ENCODE results near the gene KLHL29. TPM values are rescaled to one million over a fixed set of nuclear protein-coding genes. Genes with fewer than 3 reads are reported as not detected.

KLHL29 gene
- total and polyA plus RNA-seq, 9 donors: 3.0 to 6.6 (median 3.9) TPM

DNA sequence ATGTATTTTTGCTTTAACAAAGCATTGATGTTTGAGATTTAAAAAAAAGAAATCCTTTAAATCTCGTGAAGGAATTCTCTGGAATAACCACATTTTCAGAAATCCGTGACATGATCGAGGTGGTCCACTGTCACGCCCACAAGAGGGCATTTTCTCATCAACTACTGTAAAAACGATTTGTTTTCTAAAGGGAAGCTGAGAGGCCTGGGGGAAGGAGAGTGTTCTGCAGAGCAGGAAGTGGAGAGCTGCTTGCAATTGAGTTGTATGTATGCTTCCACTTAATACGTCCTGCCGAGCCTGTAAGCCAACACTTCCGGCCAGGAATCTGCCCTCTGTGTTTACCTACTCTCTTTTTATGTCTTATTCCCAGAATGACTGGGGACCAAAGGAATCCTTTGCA lies 19.4 kb downstream of the KLHL29 start:
- no peaks in the 10 kb centered on the region for H3K36me3 ChIP-seq
- intact Hi-C loops (cut with DNase I): no loop called here
- H3K4me3 ChIP-seq: no peak overlapping the region
- no peaks in the 10 kb centered on the region for H3K9me3 ChIP-seq
- H3K27ac ChIP-seq: peak overlapping the region in 1 of 2 donors; percentile 13
- H3K27me3 ChIP-seq: no peaks in the 10 kb centered on the region
- WGBS, 3 donors: 2 to 4% (median 2%) methylated on average over 8 of the region's 8 CpGs
- TF ChIP-seq EP300 (IDR thresholded peaks at IDR 0.05): no peak
- TF ChIP-seq, protein P1, sequence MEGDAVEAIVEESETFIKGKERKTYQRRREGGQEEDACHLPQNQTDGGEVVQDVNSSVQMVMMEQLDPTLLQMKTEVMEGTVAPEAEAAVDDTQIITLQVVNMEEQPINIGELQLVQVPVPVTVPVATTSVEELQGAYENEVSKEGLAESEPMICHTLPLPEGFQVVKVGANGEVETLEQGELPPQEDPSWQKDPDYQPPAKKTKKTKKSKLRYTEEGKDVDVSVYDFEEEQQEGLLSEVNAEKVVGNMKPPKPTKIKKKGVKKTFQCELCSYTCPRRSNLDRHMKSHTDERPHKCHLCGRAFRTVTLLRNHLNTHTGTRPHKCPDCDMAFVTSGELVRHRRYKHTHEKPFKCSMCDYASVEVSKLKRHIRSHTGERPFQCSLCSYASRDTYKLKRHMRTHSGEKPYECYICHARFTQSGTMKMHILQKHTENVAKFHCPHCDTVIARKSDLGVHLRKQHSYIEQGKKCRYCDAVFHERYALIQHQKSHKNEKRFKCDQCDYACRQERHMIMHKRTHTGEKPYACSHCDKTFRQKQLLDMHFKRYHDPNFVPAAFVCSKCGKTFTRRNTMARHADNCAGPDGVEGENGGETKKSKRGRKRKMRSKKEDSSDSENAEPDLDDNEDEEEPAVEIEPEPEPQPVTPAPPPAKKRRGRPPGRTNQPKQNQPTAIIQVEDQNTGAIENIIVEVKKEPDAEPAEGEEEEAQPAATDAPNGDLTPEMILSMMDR (IDR thresholded peaks at IDR 0.05): peak in 1 of 3 donors; percentile 50
- H3K4me1 ChIP-seq (ENCODE audit: insufficient read depth): peaks cover 1% of the 10 kb centered on the region
- peak; percentile 36 to 48 (median 42) for DNase-seq

DNA sequence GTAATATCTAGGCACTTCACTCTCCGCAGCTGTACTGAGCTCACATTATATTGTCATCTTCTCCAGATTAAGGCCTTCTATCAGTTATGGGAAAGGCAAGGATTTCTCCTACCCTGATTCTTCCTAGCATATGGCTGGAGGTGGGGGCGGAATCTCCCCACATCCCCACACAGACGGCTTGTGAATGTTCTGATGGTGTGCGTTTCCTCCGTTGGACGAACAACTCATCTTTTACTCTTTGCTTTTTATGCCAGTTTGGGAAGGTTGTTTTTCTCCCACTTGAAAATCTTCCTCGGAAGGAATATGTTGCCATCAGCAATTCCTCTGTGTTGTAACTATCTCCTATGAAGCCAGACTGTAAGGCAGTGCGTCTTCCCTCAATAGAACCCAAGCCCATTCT lies 24.3 kb downstream of the KLHL29 start:
- intact Hi-C loops (cut with DNase I): loop anchor here in 1 of 4 donors (5.0 kb wide), 1 partner anchor 257 kb away; no protein-coding TSS in a partner anchor
- H3K27ac ChIP-seq: no peak overlapping the region
- H3K4me3 ChIP-seq: no peak overlapping the region
- H3K9me3 ChIP-seq: no peaks in the 10 kb centered on the region
- no peaks in the 10 kb centered on the region for H3K4me1 ChIP-seq (ENCODE audit: insufficient read depth)
- no peak for DNase-seq
- 94 to 97% (median 95%) methylated on average over 8 of the region's 8 CpGs for WGBS, 3 donors
- H3K27me3 ChIP-seq: no peaks in the 10 kb centered on the region
- no peak for TF ChIP-seq EP300 (IDR thresholded peaks at IDR 0.05)
- TF ChIP-seq, protein P1 (IDR thresholded peaks at IDR 0.05): no peak
- TF ChIP-seq POLR2A (IDR thresholded peaks at IDR 0.05): no peak
- H3K36me3 ChIP-seq: no peaks in the 10 kb centered on the region

DNA sequence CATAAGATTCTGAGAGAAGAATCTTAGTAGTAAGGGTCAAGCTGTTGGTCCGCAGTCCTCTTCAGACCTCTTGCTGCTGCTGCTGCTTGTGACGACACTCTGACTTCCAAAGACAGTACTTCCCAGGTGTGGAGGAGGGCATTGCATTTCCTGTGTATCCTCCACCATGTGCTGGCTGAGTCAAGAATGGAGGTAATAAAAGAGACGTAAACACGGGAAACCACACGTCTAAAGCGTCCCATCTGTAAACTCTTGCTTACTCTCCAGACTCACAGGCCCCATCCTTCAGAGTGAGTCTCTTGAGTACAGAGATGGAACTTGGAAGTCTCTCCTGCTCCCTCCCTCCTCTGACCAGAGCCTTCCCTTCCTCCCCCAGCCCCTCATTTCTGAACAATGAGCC lies 25.6 kb downstream of the KLHL29 start:
- 90 to 92% (median 90%) methylated on average over 6 of the region's 6 CpGs for WGBS, 3 donors
- no peak overlapping the region for H3K27ac ChIP-seq
- DNase-seq: no peak
- no peaks in the 10 kb centered on the region for H3K4me1 ChIP-seq (ENCODE audit: insufficient read depth)
- H3K9me3 ChIP-seq: no peaks in the 10 kb centered on the region
- no peaks in the 10 kb centered on the region for H3K27me3 ChIP-seq
- no peak for TF ChIP-seq POLR2A (IDR thresholded peaks at IDR 0.05)
- TF ChIP-seq, protein P1 (IDR thresholded peaks at IDR 0.05): no peak
- TF ChIP-seq EP300 (IDR thresholded peaks at IDR 0.05): no peak
- intact Hi-C loops (cut with DNase I): no loop called here
- H3K4me3 ChIP-seq: no peak overlapping the region
- H3K36me3 ChIP-seq: no peaks in the 10 kb centered on the region

DNA sequence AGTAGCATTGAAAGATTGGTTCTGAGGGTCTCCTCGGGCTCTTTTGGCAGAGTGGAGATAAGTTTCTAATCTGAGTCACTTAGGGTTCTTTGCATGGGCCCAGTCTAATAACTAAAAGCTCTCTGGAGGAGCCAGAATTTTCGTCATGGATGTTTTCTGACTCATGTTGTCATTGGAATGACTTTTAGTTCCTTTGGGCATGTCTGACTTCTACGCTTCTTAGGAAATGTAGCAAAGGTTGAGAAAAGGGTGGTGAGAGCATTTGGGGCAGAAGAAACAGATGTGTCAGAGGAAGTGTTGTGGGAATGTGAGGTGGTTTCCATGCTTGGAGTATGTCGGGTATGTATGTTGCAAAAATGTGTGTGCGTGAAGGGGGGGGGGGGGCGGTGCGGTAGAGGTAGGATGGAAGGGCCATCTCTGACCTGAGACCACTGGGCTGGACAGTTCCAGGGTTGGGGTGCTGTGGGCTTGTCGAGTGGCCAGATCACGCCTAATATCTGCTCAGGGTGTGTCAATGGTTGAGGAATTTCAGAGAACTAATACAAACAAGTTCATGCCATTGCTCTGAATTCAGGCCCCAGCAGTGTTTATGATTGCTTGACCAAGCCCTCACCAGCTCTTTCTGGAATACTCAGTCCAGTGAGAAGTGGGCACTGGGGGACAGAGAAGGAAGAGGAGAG lies 26.9 kb downstream of the KLHL29 start:
- Histone ChIP-seq H3K27ac (no peak overlapping the region), H3K27me3 (no peaks in the 10 kb centered on the region), H3K36me3 (no peaks in the 10 kb centered on the region), H3K4me3 (no peak overlapping the region), H3K4me1 (ENCODE audit: insufficient read depth) (peaks cover 3% of the 10 kb centered on the region), H3K9me3 (no peaks in the 10 kb centered on the region)
- DNase-seq: no peak
- 90 to 94% (median 93%) methylated on average over 9 of the region's 9 CpGs for WGBS, 3 donors
- TF ChIP-seq POLR2A (IDR thresholded peaks at IDR 0.05): no peak
- TF ChIP-seq, protein P1 (IDR thresholded peaks at IDR 0.05): no peak
- no peak for TF ChIP-seq EP300 (IDR thresholded peaks at IDR 0.05)
- intact Hi-C loops (cut with DNase I): no loop called here

All from ovary (tissue), 9 donors.